Nephron (organoid): ENCODE measurements around the gene MYO15B.

Experiments used
- H3K27ac Mint-ChIP-seq, 3 experiments: 2 replicates each; pipeline ENCODE4 v1.8.0; 2020; ENCODE audit warnings: mixed read lengths in 3 of 3, mild to moderate bottlenecking in 2 of 3, moderate library complexity in 1 of 3
- H3K27me3 Mint-ChIP-seq: 2 replicates; pipeline ENCODE4 v1.8.0; 2021; ENCODE audit warnings: low read depth, mild to moderate bottlenecking, moderate library complexity, mixed read lengths
- H3K36me3 Mint-ChIP-seq: 2 replicates; pipeline ENCODE4 v1.8.0; 2020; ENCODE audit warnings: low read depth, mixed read lengths
- H3K4me1 Mint-ChIP-seq: 2 replicates; pipeline ENCODE4 v1.8.0; 2020; ENCODE audit warnings: mixed read lengths
- H3K4me3 Mint-ChIP-seq, 3 experiments: 2 replicates each; pipeline ENCODE4 v1.8.0; 2020; ENCODE audit warnings: mild to moderate bottlenecking in 3 of 3, mixed read lengths in 3 of 3, moderate library complexity in 2 of 3
- H3K9me3 Mint-ChIP-seq: 2 replicates; pipeline ENCODE4 v1.8.0; 2020; ENCODE audit warnings: mixed read lengths
- TF ChIP-seq, protein P1 (sequence below), 3 experiments: fragments of 200-600 bp; sonication (generic); IDR thresholded peaks; one replicate each; pipeline ENCODE4 v1.5.0; 2021; ENCODE audit warnings: antibody characterized with exemption in 3 of 3; ENCODE audit not compliant: unreplicated experiment in 3 of 3

The MYO15B gene

DNA sequence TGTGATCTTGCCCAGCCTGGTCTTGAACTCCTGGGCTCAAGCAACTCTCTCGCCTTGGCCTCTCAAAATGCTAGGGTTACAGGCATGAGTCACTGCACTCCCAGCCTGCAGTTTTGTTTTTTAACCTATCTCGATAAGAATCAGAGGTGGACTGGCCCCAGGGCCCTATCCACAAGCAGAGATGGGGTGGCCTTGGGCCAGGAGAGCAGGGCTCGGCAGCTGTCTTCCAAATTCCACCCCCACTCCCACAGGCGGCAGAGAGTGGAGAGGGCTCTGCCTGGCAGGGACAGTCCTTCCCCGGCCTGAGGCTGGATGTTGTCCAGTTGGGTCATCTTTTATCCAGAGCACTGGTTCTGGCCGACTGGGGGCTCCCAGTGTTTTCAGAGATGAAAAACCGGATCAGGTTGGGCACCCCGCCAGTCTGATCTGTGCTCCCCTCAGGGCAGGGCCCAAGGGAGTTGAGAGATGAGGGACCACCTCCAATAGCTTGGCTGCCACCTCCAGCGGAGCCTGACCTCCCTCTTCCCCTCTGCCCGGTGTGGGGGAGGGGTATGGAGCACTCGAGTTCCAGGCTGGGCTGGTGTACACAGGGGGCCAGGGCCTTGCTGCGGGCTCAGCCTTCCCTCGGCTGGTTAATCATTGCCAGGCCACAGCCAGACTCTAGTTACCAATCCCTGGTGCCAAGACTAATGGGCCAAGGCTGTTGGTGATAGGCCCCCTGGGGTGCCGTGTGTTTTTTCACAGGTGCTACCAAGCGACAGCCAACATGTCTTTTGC lies 30.3 kb upstream of the MYO15B start:
- TF ChIP-seq, protein P1, sequence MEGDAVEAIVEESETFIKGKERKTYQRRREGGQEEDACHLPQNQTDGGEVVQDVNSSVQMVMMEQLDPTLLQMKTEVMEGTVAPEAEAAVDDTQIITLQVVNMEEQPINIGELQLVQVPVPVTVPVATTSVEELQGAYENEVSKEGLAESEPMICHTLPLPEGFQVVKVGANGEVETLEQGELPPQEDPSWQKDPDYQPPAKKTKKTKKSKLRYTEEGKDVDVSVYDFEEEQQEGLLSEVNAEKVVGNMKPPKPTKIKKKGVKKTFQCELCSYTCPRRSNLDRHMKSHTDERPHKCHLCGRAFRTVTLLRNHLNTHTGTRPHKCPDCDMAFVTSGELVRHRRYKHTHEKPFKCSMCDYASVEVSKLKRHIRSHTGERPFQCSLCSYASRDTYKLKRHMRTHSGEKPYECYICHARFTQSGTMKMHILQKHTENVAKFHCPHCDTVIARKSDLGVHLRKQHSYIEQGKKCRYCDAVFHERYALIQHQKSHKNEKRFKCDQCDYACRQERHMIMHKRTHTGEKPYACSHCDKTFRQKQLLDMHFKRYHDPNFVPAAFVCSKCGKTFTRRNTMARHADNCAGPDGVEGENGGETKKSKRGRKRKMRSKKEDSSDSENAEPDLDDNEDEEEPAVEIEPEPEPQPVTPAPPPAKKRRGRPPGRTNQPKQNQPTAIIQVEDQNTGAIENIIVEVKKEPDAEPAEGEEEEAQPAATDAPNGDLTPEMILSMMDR (IDR thresholded peaks at IDR 0.05; ENCODE audit: unreplicated experiment in 3 of 3) = no peak
- Mint-ChIP-seq H3K4me1 (peaks cover 23% of the 10 kb centered on the region), H3K27ac (peak overlapping the region; percentile 31 to 59 (median 39)), H3K27me3 (no peaks in the 10 kb centered on the region), H3K4me3 (no peak overlapping the region), H3K36me3 (no peaks in the 10 kb centered on the region), H3K9me3 (no peaks in the 10 kb centered on the region)

DNA sequence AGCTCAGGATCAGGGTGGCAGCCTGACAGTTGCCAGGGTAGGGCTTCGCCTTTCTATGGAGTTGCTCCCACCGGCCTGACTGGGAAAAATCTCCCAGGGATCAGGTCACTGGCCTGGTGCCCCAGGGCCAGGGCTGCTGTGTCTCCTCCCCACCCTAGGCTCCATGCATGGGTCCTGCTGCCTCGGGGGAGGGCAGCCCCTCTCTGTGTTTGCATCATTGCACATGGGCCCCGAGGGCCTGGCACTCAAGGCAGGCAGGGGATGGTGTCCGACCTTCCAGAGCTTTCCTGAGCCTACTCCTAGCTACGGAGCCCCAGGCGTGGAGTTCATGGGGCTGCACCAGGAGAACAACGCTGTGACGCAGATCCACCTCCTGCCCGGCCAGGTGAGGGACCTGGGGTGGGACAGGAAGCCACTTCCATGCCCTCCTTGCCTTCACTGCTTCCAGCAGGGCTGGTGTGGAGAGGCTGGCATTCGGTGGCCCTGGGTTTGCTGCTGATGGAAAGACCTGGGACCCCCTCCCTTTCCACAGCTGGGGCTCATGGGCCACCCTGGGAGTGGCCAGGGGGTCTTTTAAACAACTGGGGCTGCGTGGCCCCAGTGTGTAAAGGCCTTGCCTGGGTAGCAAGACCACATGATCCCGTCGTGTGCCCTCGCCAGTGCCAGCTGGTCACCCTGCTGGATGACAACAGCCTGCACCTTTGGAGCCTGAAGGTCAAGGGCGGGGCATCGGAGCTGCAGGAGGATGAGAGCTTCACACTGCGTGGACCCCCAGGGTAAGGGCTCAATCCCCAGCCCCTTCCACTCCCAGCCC lies 29.5 kb upstream of the MYO15B start:
- no peak overlapping the region for H3K4me3 Mint-ChIP-seq
- TF ChIP-seq, protein P1 (IDR thresholded peaks at IDR 0.05; ENCODE audit: unreplicated experiment in 3 of 3) = no peak
- H3K27me3 Mint-ChIP-seq = no peaks in the 10 kb centered on the region
- no peaks in the 10 kb centered on the region for H3K36me3 Mint-ChIP-seq
- H3K9me3 Mint-ChIP-seq = no peaks in the 10 kb centered on the region
- H3K4me1 Mint-ChIP-seq = peaks cover 15% of the 10 kb centered on the region
- H3K27ac Mint-ChIP-seq = peak overlapping the region in 1 of 3 experiments; percentile 59

DNA sequence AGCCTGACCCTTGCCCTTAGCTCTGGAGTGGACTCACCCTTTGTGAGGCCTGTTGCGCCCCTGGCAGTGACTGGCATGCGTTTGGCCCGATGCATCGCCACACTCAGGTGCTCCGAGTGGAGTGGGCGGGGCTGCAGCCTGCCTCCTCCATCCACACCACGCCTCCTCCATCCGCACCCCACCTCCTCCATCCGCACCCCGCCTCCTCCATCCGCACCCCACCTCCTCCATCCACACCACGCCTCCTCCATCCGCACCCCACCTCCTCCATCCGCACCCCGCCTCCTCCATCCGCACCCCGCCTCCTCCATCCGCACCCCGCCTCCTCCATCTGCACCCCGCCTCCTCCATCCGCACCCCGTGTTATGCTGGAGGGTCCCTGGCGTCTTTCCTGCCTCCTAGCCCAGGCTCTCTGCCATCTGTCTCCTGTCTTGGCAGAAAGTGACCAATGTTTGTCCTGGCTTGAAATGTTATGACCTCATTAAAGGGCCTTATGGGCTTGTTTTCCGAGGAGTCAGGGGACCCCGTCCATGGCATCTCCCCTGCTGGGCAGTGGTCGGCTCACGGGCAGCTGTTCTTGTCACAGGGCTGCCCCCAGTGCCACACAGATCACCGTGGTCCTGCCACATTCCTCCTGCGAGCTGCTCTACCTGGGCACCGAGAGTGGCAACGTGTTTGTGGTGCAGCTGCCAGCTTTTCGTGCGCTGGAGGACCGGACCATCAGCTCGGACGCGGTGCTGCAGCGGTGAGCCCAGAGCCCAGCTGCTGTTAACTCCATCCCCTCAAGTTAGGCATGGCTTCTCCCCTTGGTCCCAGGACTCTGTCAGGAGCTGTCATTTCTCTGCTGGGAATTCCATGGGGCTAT lies 28.7 kb upstream of the MYO15B start:
- Mint-ChIP-seq H3K27me3 (no peaks in the 10 kb centered on the region), H3K27ac (peak overlapping the region in 2 of 3 experiments; percentile 12 to 68), H3K9me3 (no peaks in the 10 kb centered on the region), H3K4me3 (peak overlapping the region in 1 of 3 experiments; percentile 7), H3K36me3 (no peaks in the 10 kb centered on the region), H3K4me1 (peaks cover 7% of the 10 kb centered on the region)
- TF ChIP-seq, protein P1 (IDR thresholded peaks at IDR 0.05; ENCODE audit: unreplicated experiment in 3 of 3) = no peak

DNA sequence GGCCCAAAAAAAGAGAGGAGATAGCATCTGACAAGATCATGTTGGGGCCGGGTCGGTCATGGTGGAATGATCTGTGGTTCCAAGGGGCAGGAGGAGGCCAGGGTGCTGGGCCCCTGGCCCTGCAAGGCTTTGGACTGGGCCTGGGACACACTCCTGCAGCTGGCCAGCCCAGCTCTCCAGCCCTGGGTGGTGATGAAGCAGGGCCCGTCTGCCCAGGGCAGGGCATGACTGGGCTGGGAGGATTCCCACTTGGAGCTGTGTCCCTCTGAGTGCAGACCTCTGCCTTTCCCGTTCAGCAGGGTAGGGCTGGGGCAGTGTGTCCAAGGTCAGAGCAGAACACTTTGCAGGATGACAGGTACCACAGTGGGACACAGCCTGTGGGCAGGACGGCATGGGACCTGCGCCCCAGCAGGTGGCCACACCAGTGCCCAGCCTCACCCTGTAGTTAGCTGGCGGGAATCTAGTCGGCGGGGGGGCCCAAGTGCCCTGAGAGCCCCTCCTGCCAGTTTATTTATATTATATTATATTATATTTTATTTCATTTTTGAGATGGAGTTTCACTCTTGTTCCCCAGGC lies 27.6 kb upstream of the MYO15B start:
- Mint-ChIP-seq H3K27me3 (no peaks in the 10 kb centered on the region), H3K27ac (peak overlapping the region in 1 of 3 experiments; percentile 6), H3K9me3 (no peaks in the 10 kb centered on the region), H3K36me3 (no peaks in the 10 kb centered on the region), H3K4me3 (no peak overlapping the region), H3K4me1 (peaks cover 7% of the 10 kb centered on the region)
- TF ChIP-seq, protein P1 (IDR thresholded peaks at IDR 0.05; ENCODE audit: unreplicated experiment in 3 of 3) = no peak

DNA sequence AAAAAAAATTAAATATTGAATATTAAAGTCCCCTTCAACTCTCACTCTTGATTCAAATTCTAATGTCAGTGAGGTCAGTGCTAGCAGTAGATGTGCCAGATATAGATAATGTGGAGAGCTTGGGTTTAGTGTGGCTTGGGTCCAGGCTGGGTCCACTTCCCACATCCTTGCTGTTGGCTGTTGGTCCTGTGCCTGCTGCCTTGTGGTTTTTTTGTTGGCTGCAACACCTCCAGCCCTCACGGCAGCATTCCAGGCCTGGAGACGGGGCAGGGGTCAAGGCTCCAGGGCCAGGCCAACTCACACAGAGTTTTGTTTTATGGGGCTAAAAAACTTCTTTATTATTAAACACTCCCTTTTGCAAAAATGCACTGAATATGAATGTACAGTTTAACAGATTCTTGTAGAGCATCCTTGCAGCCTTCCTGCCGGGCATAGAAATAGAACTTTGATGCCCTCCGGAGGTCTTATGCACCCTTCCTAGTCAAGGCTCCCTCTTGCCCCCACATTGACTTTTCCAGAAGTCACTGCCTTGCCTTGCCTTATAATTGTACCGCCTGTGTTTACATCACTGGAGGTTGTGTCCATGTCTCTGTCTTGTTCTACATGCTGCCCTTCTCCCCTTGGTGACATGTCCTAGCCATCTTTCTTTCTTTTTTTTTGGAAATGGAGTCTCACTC lies 25.5 kb upstream of the MYO15B start:
- TF ChIP-seq, protein P1 (IDR thresholded peaks at IDR 0.05; ENCODE audit: unreplicated experiment in 3 of 3) = no peak
- peak overlapping the region in 1 of 3 experiments; percentile 14 for H3K27ac Mint-ChIP-seq
- no peaks in the 10 kb centered on the region for H3K27me3 Mint-ChIP-seq
- H3K36me3 Mint-ChIP-seq = peaks cover 5% of the 10 kb centered on the region
- no peaks in the 10 kb centered on the region for H3K9me3 Mint-ChIP-seq
- H3K4me3 Mint-ChIP-seq = no peak overlapping the region
- H3K4me1 Mint-ChIP-seq = peaks cover 11% of the 10 kb centered on the region
